Stimulated activated CD4-positive, alpha-beta T cell treated with anti-CD3 and anti-CD28 coated beads, Interleukin-1b, Interleukin-23, amount 100 ng/mL, for 1 hour (primary cell): ENCODE data around the gene TRAF3.
"Not testable (repeated sequence)": the region's sequence is repeated elsewhere in the genome, so short reads cannot be mapped to it uniquely, and the experiment has no call there.

Source experiments
- DNase-seq, 2 donors: peaks; one replicate each; pipeline ENCODE4 v3.0.0-alpha.2; 2020; ENCODE audit warnings: low read depth in 2 of 2

The TRAF3 gene

GRCh38 chr14:102891556-102891955 is 114.3 kb downstream of the TRAF3 start:
- no peak for DNase-seq

GRCh38 chr14:102892651-102893050 is 115.4 kb downstream of the TRAF3 start:
- no peak for DNase-seq

GRCh38 chr14:102893452-102893851 is 116.2 kb downstream of the TRAF3 start:
- DNase-seq: no peak

- DNase-seq: not testable (repeated sequence)
Measured at GRCh38 chr14:102896735-102897134, 119.5 kb downstream of the TRAF3 start.

GRCh38 chr14:102897299-102898027 is 120.2 kb downstream of the TRAF3 start:
- no peak for DNase-seq

GRCh38 chr14:102898298-102898697 is 121.0 kb downstream of the TRAF3 start:
- DNase-seq: no peak

- no peak for DNase-seq
Measured at GRCh38 chr14:102898776-102899515, 121.7 kb downstream of the TRAF3 start.

GRCh38 chr14:102899516-102899900 is 122.3 kb downstream of the TRAF3 start:
- DNase-seq: no peak

GRCh38 chr14:102900631-102901571 is 123.7 kb downstream of the TRAF3 start:
- no peak for DNase-seq

GRCh38 chr14:102901633-102902032 is 124.4 kb downstream of the TRAF3 start:
- no peak for DNase-seq

- no peak for DNase-seq
Measured at GRCh38 chr14:102902086-102902485, 124.8 kb downstream of the TRAF3 start.

GRCh38 chr14:102902523-102903247 is 125.4 kb downstream of the TRAF3 start:
- no peak for DNase-seq

GRCh38 chr14:102903248-102903888 is 126.1 kb downstream of the TRAF3 start:
- DNase-seq: no peak

- DNase-seq: no peak
Measured at GRCh38 chr14:102903889-102904512, 126.8 kb downstream of the TRAF3 start.

GRCh38 chr14:102905116-102906108 is 128.2 kb downstream of the TRAF3 start:
- no peak for DNase-seq

- DNase-seq: no peak
Measured at GRCh38 chr14:102906616-102907302, 129.5 kb downstream of the TRAF3 start.

GRCh38 chr14:102907303-102907844 is 130.1 kb downstream of the TRAF3 start:
- no peak for DNase-seq

- no peak for DNase-seq
Measured at GRCh38 chr14:102907980-102908730, 130.9 kb downstream of the TRAF3 start.
